ENCODE measurements around the gene PTPRD. TPM values are rescaled to one million over a fixed set of nuclear protein-coding genes. Genes with fewer than 3 reads are reported as not detected.

Gene PTPRD
- total and polyA plus RNA-seq, 2 of the 4 experiments (the other 2 are of a cell fraction), result 0.07 to 0.18 TPM

- TF ChIP-seq MAZ (IDR thresholded peaks at IDR 0.05; ENCODE audit: borderline replicate concordance, low read depth, low read length), result no peak
- TF ChIP-seq MAFK (IDR thresholded peaks at IDR 0.05; ENCODE audit: low read depth, low read length), result peak; percentile 72
- TF ChIP-seq USF2 (IDR thresholded peaks at IDR 0.05; ENCODE audit: low read depth, low read length), result no peak
- no peak for TF ChIP-seq MXI1 (IDR thresholded peaks at IDR 0.05; ENCODE audit: borderline replicate concordance, low read depth, low read length)
- TF ChIP-seq CHD1 (IDR thresholded peaks at IDR 0.05; ENCODE audit: low read depth, low read length), result no peak
- Histone ChIP-seq H3K79me1 (ENCODE audit: low read depth in 1 of 2, low read length in 2 of 2) (no peaks in the 10 kb centered on the region), H4K5ac (ENCODE audit: low read depth, low read length) (no peak overlapping the region), H3K9ac (ENCODE audit: low read depth, low read length) (no peak overlapping the region), H2BK20ac (ENCODE audit: low read depth, low read length) (no peak overlapping the region), H3K56ac (ENCODE audit: extremely low read depth, insufficient read depth, low read length) (no peak overlapping the region), H4K8ac (ENCODE audit: low read depth in 2 of 2, low read length in 2 of 2) (no peak overlapping the region), H3K27ac (ENCODE audit: insufficient read depth, low read length) (no peak overlapping the region), H3K4me1 (ENCODE audit: control insufficient read depth, insufficient read depth, low read length) (no peaks in the 10 kb centered on the region), H3K4me3 (ENCODE audit: insufficient read depth, low read depth, low read length) (no peak overlapping the region), H3K9me3 (ENCODE audit: control insufficient read depth, insufficient read depth, low read length) (no peaks in the 10 kb centered on the region), H2BK5ac (ENCODE audit: low read depth, low read length, poor library complexity, severe bottlenecking) (no peak overlapping the region), H3K23ac (ENCODE audit: low read depth, low read length) (no peak overlapping the region), H3K4me2 (ENCODE audit: low read depth, low read length) (no peak overlapping the region), H4K20me1 (ENCODE audit: insufficient read depth, low read length) (no peaks in the 10 kb centered on the region), H3K14ac (replicated peaks; ENCODE audit: low read depth, low read length) (no peak overlapping the region), H2AFZ (replicated peaks; ENCODE audit: low read length, poor library complexity) (no peak overlapping the region), H3K36me3 (ENCODE audit: control insufficient read depth, insufficient read depth, low read length) (no peaks in the 10 kb centered on the region), H3K18ac (ENCODE audit: low read depth, low read length) (no peak overlapping the region), H2BK15ac (ENCODE audit: low read depth, low read length) (no peak overlapping the region), H4K91ac (ENCODE audit: insufficient read depth, low read depth, low read length) (no peak overlapping the region), H2BK120ac (ENCODE audit: low read depth, low read length) (no peak overlapping the region), H3K9me1 (ENCODE audit: insufficient read depth, low read length) (no peaks in the 10 kb centered on the region), H2AK5ac (ENCODE audit: low read depth, low read length) (no peak overlapping the region), H3K27me3 (ENCODE audit: control insufficient read depth, insufficient read depth, low read length) (no peaks in the 10 kb centered on the region), H3K4ac (ENCODE audit: low read depth, low read length) (no peak overlapping the region), H2AK9ac (replicated peaks; ENCODE audit: low read depth, low read length, poor library complexity) (no peak overlapping the region)
- in situ Hi-C loops (cut with MboI; ENCODE audit: low sequenced_read_pairs) (no loop called here), intact Hi-C loops (cut with micrococcal nuclease) (no loop called here), dilution Hi-C loops (cut with HindIII; ENCODE audit: low sequenced_read_pairs, unreplicated experiment) (no loop called here)
- CTCF ChIA-PET, result interaction anchor here (0.6 kb wide), 1 partner anchor 12 kb away, joined by 4 read pairs; no protein-coding TSS in a partner anchor
- POLR2A ChIA-PET (ENCODE audit: unreplicated experiment), result no interaction called here
- DNase-seq (no peak), ATAC-seq (ENCODE audit: low read depth) (no peak)
- no TSS peak for BruUV-seq (replicated peaks)
- WGBS, 2 experiments (ENCODE audit: extremely low coverage in 2 of 2, insufficient read length in 1 of 2), result no CpG with 5 or more reads among the region's 1 CpG
Observed at GRCh38 chr9:10248890-10249289, 363.9 kb downstream of the PTPRD start.
